HEK293 (cell line): ENCODE data around the gene TSHZ2.

Experiments
- CTCF ChIA-PET: fragments of 350-600 bp; formaldehyde crosslinking; extraction: SDS; loops from one replicate; lab custom pipeline; 2021; ENCODE audit warnings: antibody characterized with exemption; lab: Yijun Ruan, JAX
- POLR2A ChIA-PET: fragments of 300-600 bp; formaldehyde crosslinking; extraction: SDS; loops from one replicate; lab custom pipeline; 2020; ENCODE audit warnings: antibody characterized with exemption, inconsistent platforms; lab: Yijun Ruan, JAX
- H3K27ac ChIP-seq: fragments of 200-500 bp; sonication (Bioruptor generic); 2 replicates; pipeline ENCODE4 v1.5.1; 2014; ENCODE audit warnings: low read depth, low read length, control low read depth, inconsistent platforms; ENCODE audit errors: extremely low read depth
- H3K36me3 ChIP-seq, 2 experiments: fragments of 200-500 bp in 1 of 2; sonication (Bioruptor generic) in 1 of 2; 1 replicate in 1 of 2; 2 replicates in 1 of 2; pipeline ENCODE4 v1.5.1; 2014 to 2017; ENCODE audit warnings: inconsistent platforms in 2 of 2, low read length in 2 of 2; ENCODE audit not compliant: control insufficient read depth in 2 of 2, insufficient read depth in 1 of 2
- H3K4me1 ChIP-seq: fragments of 200-500 bp; sonication (Bioruptor generic); 2 replicates; pipeline ENCODE4 v1.5.1; 2014; ENCODE audit warnings: mild to moderate bottlenecking, low read length, inconsistent platforms; ENCODE audit not compliant: control insufficient read depth, insufficient read depth
- H3K4me3 ChIP-seq: 2 replicates; pipeline ENCODE4 v1.5.1; 2011; ENCODE audit warnings: low read depth, mild to moderate bottlenecking, control low read depth, low read length, moderate library complexity
- H3K9me3 ChIP-seq: fragments of 200-500 bp; sonication (Bioruptor generic); 2 replicates; pipeline ENCODE4 v1.5.1; 2014; ENCODE audit warnings: low read depth, low read length, inconsistent platforms; ENCODE audit not compliant: control insufficient read depth, insufficient read depth
- GLIS1 ChIP-seq: fragments of 450-650 bp; formaldehyde crosslinking; IDR thresholded peaks from 2 replicates; pipeline ENCODE4 v1.5.1; 2016; ENCODE audit warnings: missing biosample characterization, missing genetic modification characterization
- HOXC10 ChIP-seq: sonication (generic); formaldehyde crosslinking; IDR thresholded peaks from 2 replicates; pipeline ENCODE4 v1.8.1; 2023; ENCODE audit warnings: mild to moderate bottlenecking, missing genetic modification reagents
- MEIS1 ChIP-seq: sonication (generic); formaldehyde crosslinking; IDR thresholded peaks from 2 replicates; pipeline ENCODE4 v1.8.1; 2022; ENCODE audit warnings: missing genetic modification reagents, mild to moderate bottlenecking, borderline replicate concordance
- MZF1 ChIP-seq: fragments of 450-650 bp; formaldehyde crosslinking; IDR thresholded peaks from 2 replicates; pipeline ENCODE4 v1.5.1; 2017; ENCODE audit warnings: missing biosample characterization, missing genetic modification characterization, borderline replicate concordance
- TRIM28 ChIP-seq: IDR thresholded peaks from 2 replicates; pipeline ENCODE4 v1.6.1; 2011; ENCODE audit warnings: low read length, control low read depth, borderline replicate concordance
- ZBTB21 ChIP-seq: fragments of 450-650 bp; formaldehyde crosslinking; IDR thresholded peaks from 2 replicates; pipeline ENCODE4 v1.5.1; 2017; ENCODE audit warnings: missing biosample characterization, missing genetic modification characterization
- ZNF416 ChIP-seq: fragments of 450-650 bp; formaldehyde crosslinking; IDR thresholded peaks from 2 replicates; pipeline ENCODE4 v1.5.1; 2016; ENCODE audit warnings: missing biosample characterization, missing genetic modification characterization
- ZNF488 ChIP-seq: fragments of 450-650 bp; formaldehyde crosslinking; IDR thresholded peaks from 2 replicates; pipeline ENCODE4 v1.5.1; 2016; ENCODE audit warnings: missing biosample characterization, missing genetic modification characterization
- ZNF518A ChIP-seq: fragments of 450-650 bp; formaldehyde crosslinking; conservative IDR thresholded peaks from 2 replicates; pipeline ENCODE4 v1.5.1; 2016; ENCODE audit warnings: low read depth, missing biosample characterization, missing genetic modification characterization
- ZNF549 ChIP-seq: fragments of 450-650 bp; IDR thresholded peaks from 2 replicates; pipeline ENCODE4 v1.5.1; 2018; ENCODE audit warnings: missing biosample characterization, missing genetic modification characterization, mild to moderate bottlenecking, inconsistent platforms, moderate library complexity
- ZNF76 ChIP-seq: fragments of 450-650 bp; formaldehyde crosslinking; IDR thresholded peaks from 2 replicates; pipeline ENCODE4; 2016; ENCODE audit warnings: low read depth, missing biosample characterization, missing genetic modification characterization, borderline replicate concordance
- ZNF791 ChIP-seq: fragments of 450-650 bp; formaldehyde crosslinking; IDR thresholded peaks from 2 replicates; pipeline ENCODE4 v1.5.1; 2016; ENCODE audit warnings: missing biosample characterization, missing genetic modification characterization
- ZSCAN23 ChIP-seq: fragments of 450-650 bp; formaldehyde crosslinking; IDR thresholded peaks from 2 replicates; pipeline ENCODE4 v1.5.1; 2016; ENCODE audit warnings: missing biosample characterization, missing genetic modification characterization
- ZXDB ChIP-seq: fragments of 450-650 bp; formaldehyde crosslinking; IDR thresholded peaks from 2 replicates; pipeline ENCODE4 v1.5.1; 2016; ENCODE audit warnings: missing biosample characterization, missing genetic modification characterization
- TF ChIP-seq, protein P1 (sequence below): fragments of 450-650 bp; formaldehyde crosslinking; IDR thresholded peaks from 2 replicates; pipeline ENCODE4 v1.5.1; 2016; ENCODE audit warnings: missing biosample characterization, missing genetic modification characterization
- TF ChIP-seq, protein P2 (sequence below): fragments of 450-650 bp; formaldehyde crosslinking; conservative IDR thresholded peaks from 2 replicates; pipeline ENCODE4 v1.5.1; 2016; ENCODE audit warnings: low read depth, missing biosample characterization, missing genetic modification characterization

Gene TSHZ2

DNA sequence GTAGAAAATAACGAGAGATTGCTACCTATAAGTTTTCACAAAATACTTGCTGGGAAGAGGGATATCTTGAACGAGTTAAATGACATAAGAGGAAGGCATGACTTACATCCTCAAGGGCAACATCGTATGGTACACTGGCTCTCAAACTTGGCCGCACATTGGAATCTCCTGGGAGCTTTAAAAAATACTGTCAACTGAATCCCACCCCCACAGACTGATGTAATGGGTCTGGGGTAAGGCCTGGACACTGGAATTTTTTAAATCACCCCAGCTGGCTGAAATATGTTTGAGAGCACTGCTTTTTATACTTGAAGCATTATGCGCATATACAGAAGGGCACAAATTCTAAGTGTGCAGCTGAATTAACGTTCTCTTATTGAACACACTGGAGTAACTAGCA is 8.0 kb upstream of the TSHZ2 start (continued):
- TF ChIP-seq ZNF518A (tag by site-specific recombination), result no peak
- TF ChIP-seq, protein P1, sequence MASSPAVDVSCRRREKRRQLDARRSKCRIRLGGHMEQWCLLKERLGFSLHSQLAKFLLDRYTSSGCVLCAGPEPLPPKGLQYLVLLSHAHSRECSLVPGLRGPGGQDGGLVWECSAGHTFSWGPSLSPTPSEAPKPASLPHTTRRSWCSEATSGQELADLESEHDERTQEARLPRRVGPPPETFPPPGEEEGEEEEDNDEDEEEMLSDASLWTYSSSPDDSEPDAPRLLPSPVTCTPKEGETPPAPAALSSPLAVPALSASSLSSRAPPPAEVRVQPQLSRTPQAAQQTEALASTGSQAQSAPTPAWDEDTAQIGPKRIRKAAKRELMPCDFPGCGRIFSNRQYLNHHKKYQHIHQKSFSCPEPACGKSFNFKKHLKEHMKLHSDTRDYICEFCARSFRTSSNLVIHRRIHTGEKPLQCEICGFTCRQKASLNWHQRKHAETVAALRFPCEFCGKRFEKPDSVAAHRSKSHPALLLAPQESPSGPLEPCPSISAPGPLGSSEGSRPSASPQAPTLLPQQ (tag by site-specific recombination), result no peak
- no peak for TF ChIP-seq MZF1 (tag by site-specific recombination)

GRCh38 chr20:52965380-52965779 is 6.8 kb upstream of the TSHZ2 start:
- Histone ChIP-seq H3K36me3 (no peaks in the 10 kb centered on the region), H3K9me3 (no peaks in the 10 kb centered on the region), H3K27ac (no peak overlapping the region), H3K4me1 (no peaks in the 10 kb centered on the region)
- CTCF ChIA-PET, result no interaction called here
- TF ChIP-seq ZNF416 (tag by site-specific recombination), result no peak
- TF ChIP-seq, protein P1 (tag by site-specific recombination), result no peak
- no peak for TF ChIP-seq ZNF791
- TF ChIP-seq GLIS1, result no peak
- TF ChIP-seq, protein P2, sequence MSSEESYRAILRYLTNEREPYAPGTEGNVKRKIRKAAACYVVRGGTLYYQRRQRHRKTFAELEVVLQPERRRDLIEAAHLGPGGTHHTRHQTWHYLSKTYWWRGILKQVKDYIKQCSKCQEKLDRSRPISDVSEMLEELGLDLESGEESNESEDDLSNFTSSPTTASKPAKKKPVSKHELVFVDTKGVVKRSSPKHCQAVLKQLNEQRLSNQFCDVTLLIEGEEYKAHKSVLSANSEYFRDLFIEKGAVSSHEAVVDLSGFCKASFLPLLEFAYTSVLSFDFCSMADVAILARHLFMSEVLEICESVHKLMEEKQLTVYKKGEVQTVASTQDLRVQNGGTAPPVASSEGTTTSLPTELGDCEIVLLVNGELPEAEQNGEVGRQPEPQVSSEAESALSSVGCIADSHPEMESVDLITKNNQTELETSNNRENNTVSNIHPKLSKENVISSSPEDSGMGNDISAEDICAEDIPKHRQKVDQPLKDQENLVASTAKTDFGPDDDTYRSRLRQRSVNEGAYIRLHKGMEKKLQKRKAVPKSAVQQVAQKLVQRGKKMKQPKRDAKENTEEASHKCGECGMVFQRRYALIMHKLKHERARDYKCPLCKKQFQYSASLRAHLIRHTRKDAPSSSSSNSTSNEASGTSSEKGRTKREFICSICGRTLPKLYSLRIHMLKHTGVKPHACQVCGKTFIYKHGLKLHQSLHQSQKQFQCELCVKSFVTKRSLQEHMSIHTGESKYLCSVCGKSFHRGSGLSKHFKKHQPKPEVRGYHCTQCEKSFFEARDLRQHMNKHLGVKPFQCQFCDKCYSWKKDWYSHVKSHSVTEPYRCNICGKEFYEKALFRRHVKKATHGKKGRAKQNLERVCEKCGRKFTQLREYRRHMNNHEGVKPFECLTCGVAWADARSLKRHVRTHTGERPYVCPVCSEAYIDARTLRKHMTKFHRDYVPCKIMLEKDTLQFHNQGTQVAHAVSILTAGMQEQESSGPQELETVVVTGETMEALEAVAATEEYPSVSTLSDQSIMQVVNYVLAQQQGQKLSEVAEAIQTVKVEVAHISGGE, result no peak
- TF ChIP-seq TRIM28, result no peak
- TF ChIP-seq ZNF549 (tag by site-specific recombination), result no peak
- TF ChIP-seq ZSCAN23 (tag by site-specific recombination), result no peak
- TF ChIP-seq, all 188 proteins: peak for 0
- no peak overlapping the region for H3K4me3 ChIP-seq
- POLR2A ChIA-PET, result no interaction called here

DNA sequence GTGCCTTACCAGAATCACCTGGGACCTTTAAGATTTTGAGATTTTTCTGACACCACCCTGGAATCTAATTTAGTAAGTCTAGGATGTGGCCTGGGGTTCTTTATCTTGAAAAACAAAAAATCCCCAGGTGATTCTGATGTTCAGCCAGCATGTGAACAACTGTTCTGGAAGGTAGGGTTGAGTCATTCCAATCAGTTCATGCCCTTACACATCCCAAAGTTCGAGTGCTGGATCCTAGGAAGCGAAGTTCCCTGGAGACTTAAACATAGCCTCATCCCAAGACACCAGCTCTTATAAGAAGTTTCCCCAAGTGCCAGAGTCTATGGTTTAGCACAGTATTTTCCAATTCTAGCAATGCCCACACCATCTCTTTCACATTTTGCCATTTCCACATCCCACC is 6.3 kb upstream of the TSHZ2 start:
- Histone ChIP-seq H3K36me3 (no peaks in the 10 kb centered on the region), H3K9me3 (no peaks in the 10 kb centered on the region), H3K27ac (no peak overlapping the region), H3K4me3 (no peak overlapping the region), H3K4me1 (no peaks in the 10 kb centered on the region)
- TF ChIP-seq HOXC10 (CRISPR knock-in tag) (no peak), ZNF488 (tag by site-specific recombination) (no peak), MEIS1 (CRISPR knock-in tag) (no peak), ZNF76 (tag by site-specific recombination) (no peak), ZBTB21 (tag by site-specific recombination) (no peak), ZXDB (tag by site-specific recombination) (no peak)
- POLR2A ChIA-PET, result no interaction called here
- CTCF ChIA-PET, result no interaction called here
